OCI-LY7 (cell line): ENCODE results near the gene NOX4. TPM values are rescaled to one million over a fixed set of nuclear protein-coding genes. Genes with fewer than 3 reads are reported as not detected.

ENCODE experiments used
- BruUV-seq: library from RNA; stranded (reverse); fragments of 400-500 nt; replicated peaks from 2 replicates; lab custom pipeline; 2021; lab: Mats Ljungman, UMichigan
- CTCF ChIA-PET: fragments of 300-600 bp; sonication (Branson Sonifier 250); formaldehyde crosslinking; loops from one replicate; lab custom pipeline; 2022; ENCODE audit warnings: antibody characterized with exemption; ENCODE audit not compliant: unreplicated experiment; lab: Charles Lee
- POLR2A ChIA-PET: fragments of 300-600 bp; sonication (Branson Sonifier 250); formaldehyde crosslinking; loops from one replicate; lab custom pipeline; 2022; ENCODE audit warnings: antibody characterized with exemption; lab: Charles Lee
- DNase-seq: peaks from one replicate; pipeline ENCODE4 v3.0.0-alpha.2; 2015; ENCODE audit warnings: low spot score
- H2AFZ ChIP-seq: fragments of 200-600 bp; sonication (generic), shearing (Covaris generic); 2 replicates; pipeline ENCODE4 v1.6.1; 2014; ENCODE audit warnings: mild to moderate bottlenecking, antibody characterized with exemption, low read length, moderate library complexity
- H3K27ac ChIP-seq: fragments of 200-600 bp; sonication (generic); 2 replicates; pipeline ENCODE4 v1.5.1; 2014; ENCODE audit warnings: mixed run types, low read depth, mild to moderate bottlenecking, moderate library complexity, low read length, inconsistent platforms; ENCODE audit not compliant: poor library complexity, severe bottlenecking
- H3K36me3 ChIP-seq: fragments of 200-600 bp; sonication (generic); 2 replicates; pipeline ENCODE4 v1.6.1; 2014; ENCODE audit warnings: mild to moderate bottlenecking, antibody characterized with exemption, low read length, moderate library complexity, mixed read lengths; ENCODE audit not compliant: insufficient read depth
- H3K4me1 ChIP-seq: fragments of 200-600 bp; sonication (generic); 2 replicates; pipeline ENCODE4 v1.5.1; 2014; ENCODE audit warnings: mild to moderate bottlenecking, low read length; ENCODE audit not compliant: insufficient read depth, poor library complexity, severe bottlenecking
- H3K4me2 ChIP-seq: fragments of 200-600 bp; sonication (generic); 2 replicates; pipeline ENCODE4 v1.6.1; 2014; ENCODE audit warnings: mild to moderate bottlenecking, low read length
- H3K4me3 ChIP-seq: fragments of 200-600 bp; sonication (generic); 2 replicates; pipeline ENCODE4 v1.5.1; 2014; ENCODE audit warnings: mild to moderate bottlenecking, low read depth, low read length; ENCODE audit not compliant: poor library complexity, severe bottlenecking
- H3K79me2 ChIP-seq: fragments of 200-600 bp; sonication (generic); 2 replicates; pipeline ENCODE4 v1.6.1; 2016; ENCODE audit warnings: low read depth, mild to moderate bottlenecking, low read length, moderate library complexity, mixed read lengths; ENCODE audit not compliant: insufficient read depth
- H3K9me2 ChIP-seq: fragments of 200-600 bp; sonication (generic); 2 replicates; pipeline ENCODE4 v1.6.1; 2016; ENCODE audit warnings: mild to moderate bottlenecking, low read length, mixed read lengths; ENCODE audit not compliant: insufficient read depth
- H3K9me3 ChIP-seq: fragments of 200-600 bp; sonication (generic); 2 replicates; pipeline ENCODE4 v1.6.1; 2014; ENCODE audit warnings: mild to moderate bottlenecking, mixed run types, low read length, mixed read lengths
- H4K20me1 ChIP-seq: fragments of 200-600 bp; sonication (generic); 2 replicates; pipeline ENCODE4 v1.6.1; 2014; ENCODE audit warnings: mild to moderate bottlenecking, antibody characterized with exemption, low read length, moderate library complexity, mixed read lengths; ENCODE audit not compliant: insufficient read depth
- CTCF ChIP-seq: fragments of 200-600 bp; sonication (generic); conservative IDR thresholded peaks from 2 replicates; pipeline ENCODE4 v1.5.1; 2014; ENCODE audit warnings: mild to moderate bottlenecking, antibody characterized with exemption, low read length, moderate library complexity, mixed read lengths
- EZH2phosphoT487 ChIP-seq: fragments of 200-600 bp; sonication (generic); IDR thresholded peaks from 2 replicates; pipeline ENCODE4 v1.6.1; 2018; ENCODE audit warnings: low read depth, borderline replicate concordance, mild to moderate bottlenecking, mixed run types, antibody characterized with exemption, low read length, moderate library complexity, mixed read lengths
- intact Hi-C: fragments of 100-400 bp; cut with micrococcal nuclease; formaldehyde crosslinking; loops from one replicate; pipeline ENCODE4 v1.10.0; 2022; ENCODE audit not compliant: unreplicated experiment
- total RNA-seq, 2 experiments: library from RNA; depleted of rRNA in 1 of 2; stranded (reverse); fragments of >200 nt in 1 of 2; shearing (Covaris generic) in 1 of 2; gene quantifications; 2 replicates each; pipeline ENCODE4 v1.2.3, GENCODE V29; 2014 to 2022

NOX4 gene
- total RNA-seq, 2 experiments from 2014 or later, result not detected

GRCh38 chr11:89502301-89502700, 11.1 kb upstream of the NOX4 start:
- no peak for TF ChIP-seq CTCF
- no peak for TF ChIP-seq EZH2phosphoT487
- POLR2A ChIA-PET, result interaction anchor here (0.6 to 1.4 kb wide), 2 partner anchors 11 to 35 kb away, joined by 3 read pairs; no protein-coding TSS in a partner anchor
- Histone ChIP-seq H2AFZ (no peak overlapping the region), H3K9me3 (no peaks in the 10 kb centered on the region), H3K79me2 (no peaks in the 10 kb centered on the region), H3K4me3 (no peak overlapping the region), H3K4me1 (no peaks in the 10 kb centered on the region), H3K36me3 (no peaks in the 10 kb centered on the region), H4K20me1 (no peaks in the 10 kb centered on the region), H3K4me2 (no peak overlapping the region), H3K9me2 (no peaks in the 10 kb centered on the region), H3K27ac (no peak overlapping the region)
- DNase-seq, result no peak
- intact Hi-C loops, result no loop called here
- CTCF ChIA-PET, result no interaction called here
- BruUV-seq, result no TSS peak

DNA sequence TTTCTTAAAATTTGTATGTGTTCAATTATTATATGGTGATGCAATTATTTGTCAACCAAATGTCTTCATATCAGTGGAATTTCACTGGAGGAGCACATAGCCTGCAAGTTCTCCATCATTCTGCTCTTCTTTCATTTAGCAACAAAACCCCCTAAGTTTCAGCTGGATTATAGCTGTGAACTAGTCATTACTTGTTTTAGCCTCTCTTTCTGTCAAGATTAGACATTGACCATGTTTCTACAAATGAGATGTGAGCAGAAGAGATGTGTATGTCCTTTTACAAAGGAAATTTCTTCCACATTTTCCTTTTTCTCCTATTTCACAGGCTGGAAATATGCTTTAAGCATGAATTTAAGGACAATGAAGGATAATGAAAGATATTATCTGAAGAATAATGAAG, 9.2 kb upstream of the NOX4 start:
- H3K4me1 ChIP-seq, result no peaks in the 10 kb centered on the region
- H3K4me3 ChIP-seq, result no peak overlapping the region
- ChIA-PET POLR2A (no interaction called here), CTCF (no interaction called here)
- H3K79me2 ChIP-seq, result no peaks in the 10 kb centered on the region
- no peaks in the 10 kb centered on the region for H3K9me2 ChIP-seq
- no peak overlapping the region for H3K4me2 ChIP-seq
- no peak for DNase-seq
- no peak overlapping the region for H3K27ac ChIP-seq
- TF ChIP-seq EZH2phosphoT487 (no peak), CTCF (no peak)
- no peaks in the 10 kb centered on the region for H3K36me3 ChIP-seq
- no peak overlapping the region for H2AFZ ChIP-seq
- H3K9me3 ChIP-seq, result no peaks in the 10 kb centered on the region
- BruUV-seq, result no TSS peak
- intact Hi-C loops, result no loop called here
- no peaks in the 10 kb centered on the region for H4K20me1 ChIP-seq

- Histone ChIP-seq H3K4me2 (no peak overlapping the region), H3K4me1 (no peaks in the 10 kb centered on the region), H3K27ac (no peak overlapping the region), H3K4me3 (no peak overlapping the region), H4K20me1 (no peaks in the 10 kb centered on the region), H3K79me2 (no peaks in the 10 kb centered on the region), H3K9me2 (no peaks in the 10 kb centered on the region), H3K36me3 (no peaks in the 10 kb centered on the region), H3K9me3 (no peaks in the 10 kb centered on the region), H2AFZ (no peak overlapping the region)
- TF ChIP-seq EZH2phosphoT487 (no peak), CTCF (peak; percentile 70)
- ChIA-PET CTCF (no interaction called here), POLR2A (no interaction called here)
- BruUV-seq, result no TSS peak
- intact Hi-C loops, result no loop called here
- no peak for DNase-seq
Measured at GRCh38 chr11:89498845-89499448, 7.8 kb upstream of the NOX4 start.
